AG09309 (cell line): ENCODE data around the gene GAS6.
A peak's percentile ranks its signal among the peaks of the same experiment; 100 is the strongest.
"Not testable (repeated sequence)": the region's sequence is repeated elsewhere in the genome, so short reads cannot be mapped to it uniquely, and the experiment has no call there.

Experiments used
- DNase-seq: peaks from one replicate; pipeline ENCODE4 v3.0.0-alpha.2; 2010; ENCODE audit warnings: low read depth
- H3K4me3 ChIP-seq: 2 replicates; pipeline ENCODE4 v1.5.1; 2011; ENCODE audit warnings: mild to moderate bottlenecking, low read depth, low read length, moderate library complexity; ENCODE audit not compliant: control insufficient read depth
- CTCF ChIP-seq: IDR thresholded peaks from 2 replicates; pipeline ENCODE4 v1.5.1; 2011; ENCODE audit warnings: mild to moderate bottlenecking, low read depth, low read length, inconsistent platforms; ENCODE audit not compliant: insufficient read depth, control insufficient read depth; ENCODE audit errors: missing control alignments

The GAS6 gene

DNA sequence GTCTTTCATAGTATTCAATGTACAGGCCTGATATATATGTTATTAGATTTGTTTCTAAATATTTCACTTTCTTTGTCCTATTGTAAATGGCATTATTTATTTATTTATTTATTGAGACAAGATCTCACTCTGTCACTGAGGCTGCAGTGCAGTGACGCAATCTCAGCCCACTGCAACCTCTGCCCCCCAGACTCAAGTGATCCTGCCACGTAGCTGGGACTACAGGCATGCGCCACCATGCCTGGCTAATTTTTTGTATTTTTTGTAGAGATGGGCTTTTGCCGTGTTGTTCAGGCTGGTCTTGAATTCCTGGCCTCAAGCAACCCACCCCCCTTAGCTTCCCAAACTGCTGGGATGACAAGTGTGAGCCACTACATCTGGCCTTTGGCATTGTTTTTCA, 5.4 kb upstream of the GAS6 start:
- no peak for DNase-seq
- no peak overlapping the region for H3K4me3 ChIP-seq
- TF ChIP-seq CTCF = no peak

DNA sequence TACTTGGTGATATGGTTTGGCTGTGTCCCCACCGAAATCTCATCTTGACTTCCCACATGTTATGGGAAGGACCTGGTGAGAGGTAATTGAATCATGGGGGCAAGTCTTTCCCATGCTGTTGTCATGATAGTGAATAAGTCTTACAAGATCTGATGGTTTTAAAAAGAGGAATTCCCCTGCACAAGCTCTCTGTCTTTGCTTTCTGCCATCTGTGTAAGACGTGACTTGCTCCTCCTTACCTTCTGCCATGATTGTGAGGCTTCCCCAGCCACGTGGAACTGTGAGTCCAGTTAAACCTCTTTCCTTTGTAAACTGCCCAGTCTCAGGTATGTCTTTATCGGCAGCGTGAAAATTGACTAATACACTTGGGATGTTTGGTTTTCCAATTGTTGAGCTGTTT, 4.0 kb upstream of the GAS6 start:
- not testable (repeated sequence) for H3K4me3 ChIP-seq, DNase-seq

- TF ChIP-seq CTCF = no peak
- no peak overlapping the region for H3K4me3 ChIP-seq
- no peak for DNase-seq
Observed at GRCh38 chr13:113865427-113865826, 1.6 kb upstream of the GAS6 start.

DNA sequence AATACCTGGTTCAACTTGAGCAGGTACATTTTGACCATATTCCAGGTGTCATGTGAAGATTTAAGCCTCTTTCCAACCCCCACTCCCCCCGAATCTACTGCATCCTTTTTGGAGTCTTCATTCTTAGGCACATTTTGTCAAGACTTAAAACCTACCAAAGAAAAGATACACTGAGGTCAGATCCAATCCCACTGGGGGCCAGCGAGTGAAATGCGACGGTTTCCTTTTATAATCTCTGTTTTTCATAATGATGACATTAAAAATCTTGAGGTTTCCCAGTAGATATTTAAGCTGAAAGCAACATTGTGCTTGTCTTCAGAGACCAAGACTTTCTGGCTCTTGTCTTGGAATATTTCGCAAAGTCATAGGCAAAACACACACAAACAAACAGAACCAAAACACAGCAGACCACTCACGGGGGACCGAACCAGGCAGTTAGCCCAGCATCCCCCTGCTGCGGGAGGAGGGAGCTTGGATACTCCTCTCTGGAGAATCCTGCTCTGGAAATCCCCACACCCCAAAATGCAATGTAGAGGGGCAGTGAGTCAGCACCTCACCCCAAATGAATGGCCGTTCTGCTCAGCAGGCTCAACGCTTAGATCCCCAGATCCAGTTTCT, 506 bp upstream of the GAS6 start:
- no peak for TF ChIP-seq CTCF
- DNase-seq = no peak
- H3K4me3 ChIP-seq = peak overlapping the region; percentile 60

GRCh38 chr13:113862931-113863523, 849 bp downstream of the GAS6 start:
- no peak for DNase-seq
- peak overlapping the region; percentile 60 for H3K4me3 ChIP-seq
- no peak for TF ChIP-seq CTCF

DNA sequence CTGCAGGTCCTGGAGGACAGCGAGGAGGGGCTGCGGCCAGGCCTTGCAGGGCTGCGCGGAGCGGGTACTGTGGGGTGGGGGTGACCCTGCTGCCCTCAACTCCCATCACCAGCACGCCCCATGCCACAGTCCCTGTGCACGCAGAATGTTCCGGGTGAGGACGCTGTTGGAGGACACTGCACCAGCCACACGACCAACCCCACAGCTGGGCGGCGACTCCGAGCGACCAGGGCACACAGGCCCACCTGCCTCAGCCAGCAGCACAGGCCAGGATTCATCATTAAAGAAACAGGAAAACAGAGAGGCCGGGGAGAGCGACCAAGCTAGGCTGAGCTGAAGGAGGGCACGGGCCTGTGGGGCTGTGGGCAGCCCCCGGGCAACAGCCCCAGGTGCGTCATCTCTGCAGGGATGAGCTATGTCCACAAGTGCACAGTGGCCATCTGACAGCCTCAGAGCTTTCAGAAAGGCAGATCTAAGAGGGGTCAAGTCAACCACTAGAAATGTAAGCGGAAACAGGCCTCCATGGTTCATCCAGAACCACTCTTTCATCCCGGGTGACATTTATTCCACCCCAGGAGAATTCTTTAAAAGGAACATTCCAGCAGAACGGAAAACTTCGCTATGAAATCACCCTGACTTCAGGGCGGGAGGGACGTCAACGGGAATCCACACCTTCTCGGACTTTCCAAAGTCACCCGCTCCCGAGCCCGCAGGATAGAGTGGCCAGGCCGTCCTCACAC, 1.5 kb downstream of the GAS6 start:
- DNase-seq = no peak
- TF ChIP-seq CTCF = no peak

DNA sequence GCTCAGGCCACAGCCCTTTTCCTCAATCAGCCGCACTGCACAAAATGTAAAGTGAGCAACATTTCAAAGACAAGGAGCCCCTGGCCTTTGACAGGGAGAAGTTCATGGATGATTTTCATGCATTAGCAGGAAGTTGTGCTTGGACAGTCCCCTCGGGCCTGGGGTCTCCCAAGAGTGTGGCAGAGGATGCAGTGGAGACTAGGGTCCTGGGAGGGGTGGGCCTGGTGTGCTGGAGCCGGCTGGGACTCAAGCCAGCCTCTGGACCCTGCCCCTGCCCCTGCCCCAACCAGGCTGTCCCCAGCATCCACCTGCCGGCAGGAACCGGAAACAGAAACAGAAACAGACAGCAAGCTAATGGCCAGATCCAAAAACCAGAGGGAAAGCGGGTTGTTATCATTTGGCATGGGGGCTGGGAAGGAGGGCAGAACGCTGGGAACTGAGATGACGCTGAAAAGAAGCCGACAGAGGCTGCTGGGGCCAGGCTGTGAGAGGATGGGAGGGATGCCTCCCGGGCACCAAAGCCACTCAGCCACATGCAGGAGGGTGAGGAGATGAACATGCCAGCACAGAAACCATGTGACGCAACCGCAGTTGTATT, 2.3 kb downstream of the GAS6 start:
- peak overlapping the region; percentile 60 for H3K4me3 ChIP-seq
- no peak for TF ChIP-seq CTCF
- DNase-seq = no peak

More for the DNA sequence above, 1.5 kb downstream of the GAS6 start:
- peak overlapping the region; percentile 60 for H3K4me3 ChIP-seq
